Endometrium (tissue), 2 donors: ENCODE measurements around the gene C2orf78.
"Not testable (repeated sequence)": the region's sequence is repeated elsewhere in the genome, so short reads cannot be mapped to it uniquely, and the experiment has no call there.

Experiments
- FAIRE-seq: peaks from 2 replicates; lab custom pipeline; 2012; peaks lifted over from hg19 to GRCh38; lab: Jason Lieb, UNC
- donor health status: control.
- donor health status: control.

Gene C2orf78, protein sequence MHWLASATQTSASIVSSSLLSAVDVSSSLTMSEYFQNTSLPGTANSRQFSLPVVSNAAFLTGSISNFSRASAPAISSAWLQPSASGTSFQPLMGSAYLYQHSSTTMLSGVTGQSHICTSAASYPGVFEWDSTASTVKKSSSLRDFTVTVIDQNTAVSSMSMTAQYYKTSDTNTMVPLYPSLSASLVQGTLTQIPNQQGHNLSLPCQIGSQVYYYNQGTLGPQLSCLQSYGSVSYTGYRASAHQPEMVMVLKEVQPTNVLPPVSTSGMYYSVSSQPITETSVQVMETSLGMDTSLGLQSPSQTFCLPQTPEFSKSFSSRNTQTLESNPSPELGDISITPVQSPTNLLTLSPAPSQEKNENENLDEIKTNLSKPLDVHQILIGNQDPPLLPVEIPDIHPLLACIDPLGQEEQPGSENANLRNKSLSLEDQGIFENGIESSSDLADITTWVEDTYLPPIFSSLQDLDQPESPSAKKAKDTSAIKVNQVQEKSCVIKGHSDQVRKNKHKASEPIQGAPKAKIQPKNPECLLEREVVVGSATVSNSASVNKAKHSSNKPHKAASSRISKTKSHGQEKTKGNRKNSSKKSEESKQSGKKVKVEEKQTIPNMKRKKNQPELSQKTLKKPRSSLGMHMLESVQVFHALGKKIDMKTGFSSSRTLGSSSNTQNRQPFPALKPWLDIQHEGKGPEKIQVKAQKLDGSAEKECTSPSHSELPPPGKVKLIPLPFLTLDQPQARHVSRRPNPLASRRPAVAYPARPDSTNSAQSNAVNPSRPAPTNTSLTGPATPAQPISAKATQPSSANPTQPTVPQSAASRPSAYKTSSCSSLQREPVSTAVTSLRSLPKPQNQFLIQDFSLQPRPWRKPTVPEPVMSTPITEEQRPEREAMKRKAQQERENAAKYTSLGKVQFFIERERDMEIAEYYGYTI

GRCh38 chr2:73783883-73784282 is at the start of gene C2orf78:
Gene C2orf78 (plus strand): TSS chr2:73784183. CDS start chr2:73784310, 127 bp downstream.
- not testable (repeated sequence) for FAIRE-seq

- no peak for FAIRE-seq
Measured at GRCh38 chr2:73736378-73736777, 47.6 kb upstream of the C2orf78 start.

- peak; percentile 92 for FAIRE-seq
Measured at GRCh38 chr2:73736855-73737779, 46.9 kb upstream of the C2orf78 start, which contains the start of gene TPRKB. Gene TPRKB (minus strand): TSS chr2:73737345. CDS start chr2:73734569, 2,776 bp downstream.

- FAIRE-seq: no peak
Measured at GRCh38 chr2:73739101-73739500, 44.9 kb upstream of the C2orf78 start.

- FAIRE-seq: no peak
Measured at GRCh38 chr2:73740767-73741166, 43.2 kb upstream of the C2orf78 start.

- FAIRE-seq: no peak
Measured at GRCh38 chr2:73746015-73746876, 37.7 kb upstream of the C2orf78 start.

- no peak for FAIRE-seq
Measured at GRCh38 chr2:73746877-73747208, 37.1 kb upstream of the C2orf78 start.

DNA sequence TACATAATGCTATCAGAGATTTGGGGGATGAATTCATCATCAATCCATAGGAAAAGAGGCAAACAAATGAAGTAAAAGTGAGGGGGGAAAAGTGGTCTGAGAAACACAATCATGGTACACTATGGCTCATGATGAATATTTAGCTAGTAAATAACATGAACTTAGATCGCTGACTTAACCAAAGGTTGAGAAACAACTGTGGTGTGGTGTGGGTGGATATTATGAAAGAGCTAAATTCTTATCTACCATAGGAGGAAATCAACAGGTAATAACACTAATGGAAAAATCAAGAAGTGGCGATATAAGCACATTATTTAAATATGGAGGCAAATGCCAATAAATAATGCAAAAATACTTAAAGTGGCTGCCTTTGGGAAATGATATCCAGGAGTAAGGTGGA is 34.7 kb upstream of the C2orf78 start:
- FAIRE-seq: no peak

- not testable (repeated sequence) for FAIRE-seq
Measured at GRCh38 chr2:73754332-73754731, 29.7 kb upstream of the C2orf78 start.

DNA sequence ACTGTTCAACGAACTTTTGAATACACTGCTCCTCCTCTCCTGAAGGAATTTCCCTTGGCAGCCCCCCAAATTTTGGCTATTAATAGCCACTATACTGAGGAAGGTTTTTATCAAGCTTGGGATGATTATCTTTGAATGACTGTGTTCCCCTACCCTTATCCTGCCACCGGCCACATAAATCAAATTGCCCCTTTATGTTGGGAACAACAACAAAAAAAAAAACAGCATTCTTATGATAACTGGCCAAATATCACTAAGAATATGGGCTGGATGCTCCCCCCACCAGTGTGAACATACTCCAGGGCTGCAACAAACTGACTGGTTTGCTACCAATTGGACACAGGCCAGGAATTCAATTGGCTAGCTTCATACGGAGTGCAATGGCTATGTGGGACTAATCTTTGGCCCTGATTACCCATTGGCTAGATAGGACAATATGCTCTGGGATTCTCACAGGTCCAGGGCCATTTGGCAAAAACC is 24.7 kb upstream of the C2orf78 start:
- FAIRE-seq: no peak

DNA sequence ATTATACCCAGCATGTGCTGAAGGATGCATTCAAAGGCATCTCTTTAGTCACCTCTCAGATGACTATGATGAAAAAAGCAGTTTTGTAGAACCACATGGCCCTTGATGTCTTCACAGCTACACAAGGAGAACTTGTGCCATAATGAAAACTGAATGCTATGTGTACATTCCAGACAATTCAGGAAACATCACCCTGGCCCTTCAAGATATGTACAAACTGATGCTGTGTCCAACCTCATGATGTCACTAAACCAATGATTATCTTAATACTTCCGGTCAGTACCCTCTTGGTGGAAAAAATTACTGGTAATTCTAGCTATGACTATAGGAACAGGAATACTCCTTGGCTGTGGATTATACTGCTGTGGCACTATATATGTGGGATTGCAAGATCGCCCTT is 24.1 kb upstream of the C2orf78 start:
- FAIRE-seq: no peak

DNA sequence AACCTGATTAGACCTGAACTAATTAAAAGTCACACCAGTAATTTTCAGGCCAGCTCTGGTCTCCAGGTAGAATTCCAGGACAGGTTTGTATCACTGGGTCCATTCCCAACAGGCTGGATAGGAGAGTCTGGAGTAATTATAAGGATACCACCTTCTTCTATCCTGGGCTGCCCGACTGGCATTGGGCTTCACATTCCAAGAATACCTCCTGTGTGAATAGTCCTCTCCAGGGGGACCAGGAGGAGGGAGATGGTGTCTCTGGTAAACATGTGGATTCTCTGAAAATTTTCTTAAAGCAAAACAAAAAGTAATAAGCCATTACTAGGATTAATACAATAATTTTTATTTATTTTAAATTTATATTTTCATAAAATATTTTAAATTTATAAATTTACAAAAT is 21.4 kb upstream of the C2orf78 start:
- no peak for FAIRE-seq

DNA sequence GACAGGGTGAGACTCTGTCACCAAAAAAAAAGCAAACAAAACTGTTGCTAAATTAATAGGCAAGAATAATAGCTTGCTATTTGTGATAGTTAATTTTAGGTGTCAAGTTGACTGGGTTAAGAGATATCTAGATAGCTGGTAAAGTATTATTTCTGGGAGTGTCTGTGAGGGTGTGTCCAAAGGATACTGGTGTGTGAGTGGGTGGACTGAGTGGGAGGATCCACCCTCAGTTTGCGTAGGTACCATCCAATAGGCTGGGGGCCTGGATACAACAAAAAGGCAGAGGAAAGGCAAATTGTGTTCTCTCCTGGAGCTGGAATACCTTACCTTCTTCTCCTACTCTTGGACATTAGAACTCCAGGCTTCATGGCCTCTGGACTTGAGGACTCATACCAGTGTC is 19.0 kb upstream of the C2orf78 start:
- FAIRE-seq: no peak

- FAIRE-seq: no peak
Measured at GRCh38 chr2:73766349-73766748, 17.6 kb upstream of the C2orf78 start.

DNA sequence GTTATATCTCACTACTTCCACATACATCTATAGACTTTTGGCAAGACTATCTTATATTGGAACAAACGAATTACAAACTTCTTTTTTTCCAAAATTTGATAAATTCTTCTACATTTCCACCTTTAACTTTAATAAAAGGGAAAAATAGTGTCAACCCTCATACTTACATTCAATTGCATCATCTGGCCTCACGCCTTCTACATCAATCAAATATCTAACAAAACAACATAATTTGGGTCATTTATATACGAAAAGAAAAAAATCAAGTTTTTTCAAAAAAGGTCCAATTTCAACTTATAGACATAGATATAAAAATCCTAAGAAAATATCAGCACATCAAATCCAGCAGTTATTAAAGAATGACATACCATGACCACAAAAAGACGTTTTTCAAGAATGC is 17.0 kb upstream of the C2orf78 start:
- FAIRE-seq: peak; percentile 8

- no peak for FAIRE-seq
Measured at GRCh38 chr2:73770725-73771124, 13.3 kb upstream of the C2orf78 start.

DNA sequence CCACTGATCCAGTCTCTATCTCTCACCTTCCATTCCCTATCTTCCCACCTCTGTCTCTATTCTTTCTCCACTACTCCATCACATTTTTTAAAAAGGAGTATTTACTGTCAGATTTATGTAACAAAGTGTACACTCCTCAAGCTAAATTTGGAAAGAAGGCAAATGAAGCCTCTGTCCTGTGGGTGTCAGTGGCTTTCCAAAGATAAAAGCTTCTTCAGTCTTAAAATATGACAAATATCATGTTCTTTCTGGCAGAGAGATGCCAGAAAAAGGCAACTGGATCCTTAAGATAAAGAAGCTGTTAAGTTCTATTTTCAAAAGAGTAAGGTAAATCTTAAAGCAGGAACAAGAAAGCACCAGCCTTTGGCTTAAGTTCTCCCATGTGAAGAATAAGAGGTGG is 11.2 kb upstream of the C2orf78 start:
- FAIRE-seq: no peak

- FAIRE-seq: no peak
Measured at GRCh38 chr2:73776381-73776780, 7.6 kb upstream of the C2orf78 start.

GRCh38 chr2:73776869-73777519 is 7.0 kb upstream of the C2orf78 start:
- FAIRE-seq: no peak

- FAIRE-seq: not testable (repeated sequence)
Measured at GRCh38 chr2:73778867-73779466, 5.0 kb upstream of the C2orf78 start.
